HG03469 (cell line): ENCODE data around the gene PWP1.
"Not testable (repeated sequence)": the region's sequence is repeated elsewhere in the genome, so short reads cannot be mapped to it uniquely, and the experiment has no call there.

ENCODE experiments used
- ATAC-seq: cut with Tn5 transposase; IDR thresholded peaks from one replicate; pipeline ENCODE4 v1.9.1; 2021; ENCODE audit warnings: mild to moderate bottlenecking, moderate library complexity, moderate number of reproducible peaks; ENCODE audit not compliant: unreplicated experiment

PWP1 gene

DNA sequence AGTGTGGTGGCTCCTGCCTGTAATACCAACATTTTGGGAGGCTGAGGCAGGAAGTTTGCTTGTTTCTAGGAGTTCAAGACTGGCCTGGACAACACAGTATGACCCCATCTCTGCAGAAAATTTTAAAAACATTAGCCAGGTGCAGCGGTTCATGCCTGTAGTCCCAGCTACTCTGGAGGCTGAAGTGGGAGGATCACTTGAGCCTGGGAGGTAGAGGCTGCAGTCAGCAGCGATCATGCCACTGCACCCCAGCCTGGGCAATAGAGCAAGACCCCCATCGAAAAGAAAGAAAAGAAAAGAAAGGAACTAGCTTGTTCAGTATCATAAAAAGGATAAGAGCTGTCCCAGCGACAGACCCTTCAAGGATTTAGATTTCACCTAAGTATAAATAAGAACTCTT is 18.1 kb upstream of the PWP1 start:
- ATAC-seq, result no peak

GRCh38 chr12:107668320-107669098 is 17.1 kb upstream of the PWP1 start:
- ATAC-seq, result no peak

DNA sequence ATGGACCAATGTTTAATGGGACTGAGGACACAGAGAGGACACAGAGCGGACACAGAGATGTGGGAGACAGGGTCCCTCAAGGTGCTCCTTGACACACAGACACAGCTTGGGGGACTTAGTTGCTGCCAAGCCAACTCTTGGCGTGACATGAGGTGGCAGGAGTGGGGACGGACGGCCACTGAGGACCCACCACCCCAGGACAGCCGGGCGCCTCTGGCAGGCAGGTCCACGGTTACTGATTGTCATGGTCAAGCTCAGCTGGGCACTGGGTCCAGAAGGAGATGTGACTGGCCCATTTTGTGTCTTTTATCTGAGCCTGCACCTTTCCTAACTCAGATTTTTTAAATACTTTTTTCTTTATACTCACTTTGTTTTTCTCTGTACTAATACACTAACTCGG is 15.7 kb upstream of the PWP1 start:
- ATAC-seq, result no peak

DNA sequence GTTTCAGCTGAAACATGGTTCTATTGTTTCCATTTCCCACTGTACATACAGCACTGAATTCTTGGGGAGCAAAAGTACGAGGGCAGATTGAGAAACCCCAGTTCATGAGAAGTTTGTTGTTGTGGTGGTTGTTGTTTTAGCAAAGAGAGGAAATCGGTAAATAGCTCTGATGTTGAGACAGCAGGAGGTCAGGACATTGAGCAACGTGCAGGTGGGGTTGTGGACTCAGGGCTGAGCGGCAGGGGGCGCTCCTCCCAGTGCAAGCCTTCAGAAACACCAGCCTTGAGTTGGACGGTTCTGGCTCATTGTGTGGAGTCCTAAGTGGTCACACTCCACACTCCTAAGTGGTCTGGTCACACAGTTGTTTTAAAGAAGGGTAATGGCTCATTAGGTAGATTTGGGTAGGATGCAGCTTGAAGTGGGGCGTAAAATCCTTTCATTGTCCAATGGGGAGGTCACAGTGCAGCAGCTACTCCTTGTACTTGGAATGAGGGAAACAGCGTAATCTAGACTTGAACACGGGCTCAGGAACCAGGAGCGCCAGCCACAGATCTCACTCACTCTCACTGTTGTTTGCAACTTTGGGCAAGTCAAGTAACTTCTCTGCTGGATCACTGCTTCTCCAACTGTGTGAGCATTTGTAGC is 14.5 kb upstream of the PWP1 start:
- ATAC-seq, result no peak

- ATAC-seq, result no peak
Measured at GRCh38 chr12:107677671-107678070, 7.9 kb upstream of the PWP1 start.

DNA sequence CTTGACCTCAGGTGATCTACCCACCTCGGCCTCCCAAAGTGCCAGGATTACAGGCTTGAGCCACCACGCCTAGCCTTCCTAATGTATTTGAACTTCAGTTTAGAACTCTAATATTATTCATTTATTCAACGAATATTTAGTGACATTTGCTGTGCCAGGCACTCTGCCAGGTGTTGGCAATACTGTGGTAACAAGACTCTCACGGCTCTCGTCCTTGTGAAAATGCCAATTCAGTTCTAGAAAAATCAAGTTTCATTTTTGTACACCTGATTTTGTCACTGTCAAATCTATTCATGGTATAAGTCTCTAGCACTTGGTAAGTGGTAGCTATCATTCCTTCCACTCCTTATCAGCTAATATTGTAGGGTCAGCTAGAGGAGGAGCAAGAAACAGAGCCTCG is 6.3 kb upstream of the PWP1 start:
- ATAC-seq, result no peak

DNA sequence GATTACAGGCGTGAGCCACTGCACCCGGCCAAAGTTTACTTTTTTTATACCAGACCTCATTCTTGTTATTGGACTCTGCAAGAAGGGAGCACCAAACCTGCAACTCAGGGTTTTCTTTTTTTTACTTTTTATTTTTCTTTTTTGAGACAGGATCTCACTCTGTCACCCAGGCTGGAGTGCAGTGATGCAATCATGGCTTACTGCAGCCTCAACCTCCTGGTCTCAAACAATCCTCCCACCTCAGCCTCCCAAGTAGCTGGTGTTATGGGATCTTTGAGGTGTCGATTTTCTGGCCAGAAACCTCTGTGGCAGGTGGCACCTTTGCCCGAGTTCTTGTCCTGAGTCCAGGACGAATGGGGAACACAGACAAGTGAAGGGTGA is 4.2 kb upstream of the PWP1 start:
- no peak for ATAC-seq

- ATAC-seq, result no peak
Measured at GRCh38 chr12:107681836-107682820, 3.5 kb upstream of the PWP1 start.

DNA sequence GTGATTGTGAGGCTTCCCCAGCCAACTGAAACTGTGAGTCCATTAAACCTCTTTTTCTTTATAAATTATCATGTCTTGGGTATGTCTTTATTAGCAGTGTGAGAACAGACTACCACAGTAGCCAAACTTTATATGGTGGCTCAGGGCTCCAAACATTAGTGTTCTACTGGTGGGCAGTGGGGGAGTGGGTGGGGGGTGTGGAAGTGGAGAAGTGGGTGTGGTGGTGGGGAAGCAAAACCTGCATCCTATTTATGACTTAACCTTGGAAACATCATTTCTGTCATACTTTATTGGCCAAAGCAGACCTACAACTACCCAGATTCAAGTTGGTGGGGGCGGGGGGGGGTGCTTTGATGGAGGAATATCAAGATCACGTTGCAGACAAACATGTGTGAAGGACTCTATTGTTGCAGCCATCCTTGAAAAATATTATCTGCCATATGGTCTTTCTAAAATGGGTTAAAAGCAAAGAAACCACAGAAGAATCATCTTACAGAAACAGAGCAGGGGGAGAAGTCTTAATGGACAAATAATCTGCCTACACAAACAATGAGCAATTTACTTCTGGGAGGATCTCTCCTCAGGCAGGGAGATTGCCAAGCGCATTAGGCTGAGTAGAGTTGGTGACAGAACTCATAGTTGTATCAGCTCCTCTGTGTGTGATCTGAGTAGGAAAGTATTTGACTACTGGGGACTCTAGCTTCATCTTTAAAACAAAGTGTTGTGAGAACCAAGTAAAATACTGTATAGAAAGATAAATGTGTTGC is 1.4 kb upstream of the PWP1 start:
- no peak for ATAC-seq

DNA sequence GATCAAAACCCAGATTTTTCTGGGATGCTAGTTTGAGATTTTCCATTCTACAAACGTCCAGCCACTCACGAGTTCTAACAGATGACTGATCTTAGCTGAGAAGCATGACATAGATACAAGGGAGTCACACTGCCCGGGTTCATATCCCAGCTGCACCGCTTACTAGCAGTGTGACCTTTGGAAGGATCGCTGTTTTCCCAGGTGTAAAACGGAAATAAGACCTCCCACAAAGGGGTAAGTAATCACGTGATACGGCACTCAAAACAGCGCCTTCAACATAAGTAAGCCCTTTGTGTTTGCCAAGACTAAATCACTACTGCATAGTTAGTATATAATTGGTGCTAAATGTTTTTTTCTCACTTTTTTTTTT is 624 bp upstream of the PWP1 start:
- ATAC-seq, result no peak

- not testable (repeated sequence) for ATAC-seq
Measured at GRCh38 chr12:107695772-107696171, 10.2 kb downstream of the PWP1 start.

DNA sequence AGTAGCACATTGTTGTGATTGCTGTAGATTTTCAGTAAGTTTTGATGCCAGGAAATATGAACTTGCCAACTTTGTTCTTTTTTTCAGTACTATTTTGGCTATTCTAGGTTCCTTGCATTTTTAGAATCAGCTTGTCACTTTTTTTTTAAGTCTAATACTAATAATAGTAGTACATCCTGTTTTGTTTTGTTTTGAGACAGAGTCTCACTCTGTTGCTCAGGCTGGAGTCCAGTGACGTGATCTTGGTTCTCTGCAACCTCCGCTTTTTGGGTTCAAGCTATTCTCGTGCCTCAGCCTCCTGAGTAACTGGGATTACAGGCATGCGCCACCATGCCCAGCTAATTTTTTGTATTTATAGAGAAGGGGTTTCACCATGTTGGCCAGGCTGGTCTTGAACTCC is 16.5 kb downstream of the PWP1 start:
- ATAC-seq, result no peak

DNA sequence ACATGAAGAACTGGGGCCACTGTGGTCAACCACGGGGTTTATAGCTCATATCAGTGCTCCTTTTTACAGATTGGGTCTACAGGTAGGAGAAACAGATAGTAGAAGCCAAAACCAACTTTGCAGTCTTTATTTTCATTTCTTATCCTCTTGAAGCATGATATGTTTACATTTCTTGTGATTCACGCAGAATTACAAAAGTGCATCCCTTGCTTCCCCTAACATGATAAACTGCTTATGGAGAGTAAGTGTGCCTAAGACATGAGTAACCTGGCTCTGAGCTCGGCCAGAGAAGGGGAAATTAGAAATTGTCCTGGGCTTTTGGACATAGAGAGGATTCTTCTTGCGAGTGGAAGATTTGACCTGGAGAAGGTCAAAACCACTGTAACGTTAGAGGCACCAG is 18.4 kb downstream of the PWP1 start:
- no peak for ATAC-seq

- ATAC-seq, result not testable (repeated sequence)
Measured at GRCh38 chr12:107705522-107705921, 19.9 kb downstream of the PWP1 start.

GRCh38 chr12:107715780-107716179 is 30.2 kb downstream of the PWP1 start:
- no peak for ATAC-seq

DNA sequence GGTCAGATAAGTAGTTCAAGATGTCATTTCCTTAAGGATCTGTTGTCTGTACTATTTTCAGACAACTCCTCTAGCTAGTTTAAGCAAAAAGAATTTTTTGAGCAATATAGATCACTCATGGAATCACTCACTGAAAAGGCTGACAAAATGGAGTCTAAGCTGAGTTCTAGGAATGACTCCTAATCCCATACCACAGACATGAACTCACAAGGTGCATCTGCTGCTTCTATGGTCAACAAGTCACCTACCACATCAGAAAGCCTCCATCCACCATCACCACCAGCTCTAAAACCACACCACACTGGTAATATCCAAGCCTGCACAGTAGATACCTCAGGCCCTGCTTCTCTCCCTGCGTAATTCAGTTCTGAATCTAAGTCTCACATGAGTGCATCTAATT is 33.0 kb downstream of the PWP1 start:
- ATAC-seq, result no peak

DNA sequence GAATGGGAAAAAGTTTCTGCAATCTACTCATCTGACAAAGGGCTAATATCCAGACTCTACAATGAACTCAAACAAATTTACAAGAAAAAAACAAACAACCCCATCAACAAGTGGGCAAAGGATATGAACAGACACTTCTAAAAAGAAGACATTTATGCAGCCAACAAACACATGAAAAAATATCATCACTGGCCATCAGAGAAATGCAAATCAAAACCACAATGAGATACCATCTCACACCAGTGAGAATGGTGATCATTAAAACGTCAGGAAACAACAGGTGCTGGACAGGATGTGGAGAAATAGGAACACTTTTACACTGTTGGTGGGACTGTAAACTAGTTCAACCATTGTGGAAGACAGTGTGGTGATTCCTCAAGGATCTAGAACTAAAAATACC is 41.7 kb downstream of the PWP1 start:
- not testable (repeated sequence) for ATAC-seq

- not testable (repeated sequence) for ATAC-seq
Measured at GRCh38 chr12:107727742-107728141, 42.1 kb downstream of the PWP1 start.

- ATAC-seq, result no peak
Measured at GRCh38 chr12:107730618-107731341, 45.2 kb downstream of the PWP1 start.

GRCh38 chr12:107731366-107731765 is 45.8 kb downstream of the PWP1 start:
- ATAC-seq, result no peak
